OCI-LY7 (cell line): ENCODE measurements around the gene GRN.

Experiments
- CTCF ChIP-seq: fragments of 200-600 bp; sonication (generic); conservative IDR thresholded peaks from 2 replicates; pipeline ENCODE4 v1.5.1; 2014; ENCODE audit warnings: mild to moderate bottlenecking, antibody characterized with exemption, low read length, moderate library complexity, mixed read lengths
- EZH2phosphoT487 ChIP-seq: fragments of 200-600 bp; sonication (generic); IDR thresholded peaks from 2 replicates; pipeline ENCODE4 v1.6.1; 2018; ENCODE audit warnings: low read depth, borderline replicate concordance, mild to moderate bottlenecking, mixed run types, antibody characterized with exemption, low read length, moderate library complexity, mixed read lengths

GRCh38 chr17:44322236-44322895 lies 22.7 kb upstream of the GRN start:
- TF ChIP-seq CTCF: no peak
- TF ChIP-seq EZH2phosphoT487: no peak
